Urinary bladder (tissue), 4 donors: ENCODE results near the gene LIN28A. TPM values are rescaled to one million over a fixed set of nuclear protein-coding genes. Genes with fewer than 3 reads are reported as not detected.
A peak's percentile ranks its signal among the peaks of the same experiment; 100 is the strongest.

ENCODE experiments used
- DNase-seq: peaks from one replicate; pipeline ENCODE4 v3.0.0-alpha.2; 2015; ENCODE audit errors: extremely low spot score
- H3K27ac ChIP-seq: one replicate; pipeline ENCODE4 v1.5.1; 2013; ENCODE audit warnings: low read depth, mild to moderate bottlenecking, moderate library complexity
- H3K36me3 ChIP-seq: one replicate; pipeline ENCODE4 v1.6.1; 2013; ENCODE audit warnings: mild to moderate bottlenecking, moderate library complexity; ENCODE audit not compliant: insufficient read depth
- H3K4me1 ChIP-seq: one replicate; pipeline ENCODE4 v1.6.1; 2013; ENCODE audit warnings: mild to moderate bottlenecking, moderate library complexity; ENCODE audit not compliant: insufficient read depth
- H3K4me3 ChIP-seq: one replicate; pipeline ENCODE4 v1.5.1; 2013; ENCODE audit warnings: low read depth, low read length
- WGBS: extraction: QIAGEN DNeasy Blood & Tissue Kit; methylation state at CpG from one replicate; pipeline ENCODE4 v1.1.7; 2013; 5-methylcytosine and 5-hydroxymethylcytosine counted together
- polyA plus RNA-seq: library from polyadenylated mRNA; stranded (reverse); fragments of 200-250 nt; gene quantifications from one replicate; pipeline ENCODE4 v1.2.3, GENCODE V29; 2013
- total RNA-seq: library from RNA; depleted of rRNA; stranded (reverse); fragments of >200 nt; gene quantifications from one replicate; pipeline ENCODE4 v1.2.3, GENCODE V29; 2014
- donor health status: healthy with polysubstance abuse.
- donor health status: healthy.

Gene LIN28A
- total and polyA plus RNA-seq, 2 donors, result not detected

DNA sequence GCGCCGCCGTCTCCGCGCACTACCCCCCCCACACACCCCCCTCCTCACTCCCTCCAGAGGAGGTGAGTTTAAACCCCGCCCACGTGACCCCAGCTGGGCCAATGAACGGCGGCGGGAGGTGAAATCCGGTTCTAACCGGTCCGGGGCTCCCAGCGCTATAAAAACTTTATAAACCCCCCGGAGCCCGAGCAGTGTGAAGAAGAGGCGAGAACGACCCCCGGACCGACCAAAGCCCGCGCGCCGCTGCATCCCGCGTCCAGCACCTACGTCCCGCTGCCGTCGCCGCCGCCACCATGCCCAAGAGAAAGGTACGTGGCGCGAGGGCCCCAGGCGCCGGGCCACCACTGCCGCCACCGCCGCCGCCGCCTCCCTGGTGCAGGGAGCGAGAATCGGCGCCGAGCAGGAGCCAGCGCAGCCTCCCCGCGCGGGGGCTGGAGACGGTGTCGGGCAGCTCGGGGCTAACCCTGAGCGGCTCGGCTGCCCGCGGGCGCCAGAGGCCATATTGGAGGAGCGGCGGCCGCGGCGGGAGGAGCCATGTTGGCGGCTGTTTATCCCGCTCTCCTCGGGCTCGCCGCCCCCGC is 61.8 kb downstream of the LIN28A start, which contains the start of gene HMGN2:
HMGN2 (plus strand) TSS at position 121 of the 581 bp plus-strand sequence; CDS start at position 294, 173 bp downstream.
- Histone ChIP-seq H3K36me3 (peaks cover 3% of the 10 kb centered on the region), H3K4me3 (peak within 1 kb of the TSS; percentile 86), H3K27ac (peak within 1 kb of the TSS; percentile 97), H3K4me1 (no peaks in the 10 kb centered on the region)
- peak; percentile 86 for DNase-seq
- 1% methylated on average over 69 of the region's 69 CpGs for WGBS

DNA sequence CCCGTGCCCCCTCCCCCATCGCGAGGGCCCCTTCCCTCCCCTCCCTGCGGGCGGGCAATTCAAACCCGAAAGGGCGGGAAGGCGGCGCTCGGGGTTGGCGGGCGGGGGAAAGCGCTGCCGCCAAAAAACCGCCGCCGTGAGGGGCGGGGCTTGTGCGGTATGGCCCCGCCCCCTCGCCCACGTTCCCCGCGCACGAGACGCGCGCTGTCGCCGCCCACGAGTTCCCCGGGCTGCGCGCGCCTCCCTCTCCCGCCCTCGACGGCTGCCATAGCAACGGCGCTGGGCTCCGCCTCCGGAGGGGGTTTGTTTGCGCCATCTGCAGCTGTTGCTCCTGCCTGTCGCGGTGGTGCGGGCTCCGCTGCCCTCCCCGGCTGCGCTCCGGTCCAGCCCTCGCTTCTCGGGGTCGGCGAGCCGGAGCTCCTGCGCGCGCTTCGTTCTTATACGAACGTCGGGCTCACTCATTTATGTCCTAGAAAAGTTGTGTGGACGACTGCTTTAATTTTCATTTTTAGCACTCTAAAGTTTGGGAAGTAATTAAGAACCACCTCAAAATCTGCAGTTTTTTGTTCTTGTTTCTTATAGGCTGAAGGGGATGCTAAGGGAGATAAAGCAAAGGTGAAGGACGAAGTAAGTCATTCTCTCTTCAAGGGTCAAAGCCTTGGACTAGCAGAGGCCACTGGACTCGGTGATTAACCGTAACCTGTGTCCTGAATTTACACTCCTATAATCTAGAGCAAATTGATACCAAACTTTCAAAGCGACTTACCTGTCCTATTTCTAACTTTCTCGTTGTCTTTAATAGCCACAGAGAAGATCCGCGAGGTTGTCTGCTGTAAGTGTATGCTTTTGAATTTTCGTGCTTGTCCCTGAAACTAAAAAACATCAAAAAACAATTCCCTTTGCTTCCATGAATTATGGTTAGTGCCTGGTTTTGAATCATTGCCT is 62.6 kb downstream of the LIN28A start:
- DNase-seq, result peak; percentile 76
- Histone ChIP-seq H3K27ac (peak overlapping the region; percentile 97), H3K4me1 (no peaks in the 10 kb centered on the region), H3K4me3 (peak overlapping the region; percentile 86), H3K36me3 (peaks cover 3% of the 10 kb centered on the region)
- 4% methylated on average over 71 of the region's 71 CpGs for WGBS

DNA sequence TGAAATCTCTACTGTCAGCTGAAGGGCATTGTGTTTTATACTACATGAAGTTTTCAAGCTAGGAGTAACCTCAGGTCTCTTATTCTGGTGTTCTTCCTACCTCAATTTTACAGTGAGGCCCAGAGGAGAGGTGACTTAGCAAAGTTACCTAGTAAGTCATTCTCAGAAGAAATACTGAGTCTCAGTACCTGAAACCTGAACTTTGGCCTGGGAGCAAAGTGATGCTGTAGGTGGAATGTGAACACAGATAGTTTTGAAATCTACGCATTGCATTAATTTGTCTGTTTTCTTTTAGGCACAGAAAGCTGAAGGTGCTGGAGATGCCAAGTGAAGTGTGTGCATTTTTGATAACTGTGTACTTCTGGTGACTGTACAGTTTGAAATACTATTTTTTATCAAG is 64.2 kb downstream of the LIN28A start:
- Histone ChIP-seq H3K4me3 (no peak overlapping the region), H3K4me1 (no peaks in the 10 kb centered on the region), H3K27ac (no peak overlapping the region), H3K36me3 (peaks cover 6% of the 10 kb centered on the region)
- no peak for DNase-seq
- WGBS, result 91% methylated on average over 1 of the region's 1 CpG

DNA sequence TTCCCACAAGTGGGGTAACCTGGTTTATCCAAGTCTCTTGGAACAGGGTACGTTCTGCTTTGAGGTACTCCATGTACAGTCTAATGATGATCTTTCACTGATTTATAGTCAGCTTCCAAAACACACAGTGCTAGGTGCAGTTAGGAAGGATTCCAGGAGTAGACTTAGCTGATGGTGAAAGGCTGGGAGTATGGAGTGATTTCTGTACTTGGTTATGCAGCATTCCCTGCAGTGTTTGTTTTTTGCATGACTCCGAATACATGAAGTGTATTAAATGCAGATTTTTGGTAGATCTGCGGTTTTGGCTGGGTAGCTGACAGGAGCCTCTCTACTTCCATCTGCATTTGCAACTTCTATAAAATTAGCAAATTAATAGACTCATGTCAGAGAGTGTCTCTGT is 65.4 kb downstream of the LIN28A start:
- H3K36me3 ChIP-seq, result peaks cover 6% of the 10 kb centered on the region
- no peak for DNase-seq

DNA sequence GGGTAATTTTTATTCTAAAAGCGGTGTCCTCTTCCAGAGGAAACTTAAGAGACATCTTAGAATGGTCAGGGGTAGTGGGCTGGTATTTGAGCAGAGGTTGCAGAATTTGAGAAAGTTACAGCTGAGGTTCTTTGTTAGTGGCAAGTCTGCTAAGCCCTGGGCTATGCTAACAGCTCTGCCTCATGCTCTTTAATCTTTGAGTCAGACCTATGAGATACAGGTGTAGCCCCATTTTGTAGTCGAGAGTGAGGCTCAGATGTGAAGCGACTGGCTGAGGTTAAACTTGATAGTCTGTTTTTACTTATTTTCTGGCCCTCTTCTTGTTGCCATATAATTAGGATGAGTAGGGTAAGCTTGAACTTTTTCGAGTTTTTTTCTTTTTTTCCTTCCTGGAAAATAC is 66.3 kb downstream of the LIN28A start:
- Histone ChIP-seq H3K27ac (no peak overlapping the region), H3K4me3 (no peak overlapping the region), H3K4me1 (no peaks in the 10 kb centered on the region), H3K36me3 (peaks cover 6% of the 10 kb centered on the region)
- no peak for DNase-seq
- WGBS, result 85% methylated on average over 4 of the region's 4 CpGs

More for the DNA sequence above, 65.4 kb downstream of the LIN28A start:
- no peak overlapping the region for H3K4me3 ChIP-seq
- no peak overlapping the region for H3K27ac ChIP-seq
- WGBS, result 75% methylated on average over 3 of the region's 3 CpGs
- no peaks in the 10 kb centered on the region for H3K4me1 ChIP-seq

DNA sequence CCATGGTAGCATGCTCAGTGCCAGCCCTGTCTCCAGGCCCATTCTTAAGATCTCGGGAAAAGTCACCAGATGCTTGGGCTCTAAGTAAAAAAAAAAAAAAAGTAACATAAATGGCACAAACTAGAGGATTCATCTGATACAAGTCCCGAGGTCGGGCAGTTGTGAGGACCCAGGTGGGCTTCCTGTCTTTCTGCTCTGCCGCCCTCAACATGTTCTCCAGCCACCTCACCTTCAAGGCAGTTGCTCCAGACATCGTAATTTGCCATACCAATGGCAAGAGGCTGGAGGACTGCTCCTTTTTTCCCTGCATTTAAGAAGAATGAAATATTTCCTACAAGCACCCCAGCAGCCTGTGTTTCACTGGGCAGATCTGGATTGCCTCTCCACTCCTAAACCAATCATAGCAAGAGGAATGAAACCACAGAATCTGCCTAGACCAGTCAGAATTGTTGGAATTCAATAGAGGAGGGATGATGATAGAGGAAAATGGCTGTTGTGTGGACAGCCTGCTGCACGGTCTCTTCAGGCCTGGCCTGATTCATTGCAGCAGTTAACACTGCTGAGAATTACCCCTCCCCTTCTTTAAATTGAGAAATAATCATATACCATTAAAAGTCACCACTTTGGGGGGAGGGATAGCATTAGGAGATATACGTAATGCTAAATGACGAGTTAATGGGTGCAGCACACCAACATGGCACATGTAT is 67.0 kb downstream of the LIN28A start:
- Histone ChIP-seq H3K4me3 (no peak overlapping the region), H3K4me1 (no peaks in the 10 kb centered on the region), H3K27ac (no peak overlapping the region), H3K36me3 (peaks cover 6% of the 10 kb centered on the region)
- no peak for DNase-seq
- 73% methylated on average over 8 of the region's 8 CpGs for WGBS

DNA sequence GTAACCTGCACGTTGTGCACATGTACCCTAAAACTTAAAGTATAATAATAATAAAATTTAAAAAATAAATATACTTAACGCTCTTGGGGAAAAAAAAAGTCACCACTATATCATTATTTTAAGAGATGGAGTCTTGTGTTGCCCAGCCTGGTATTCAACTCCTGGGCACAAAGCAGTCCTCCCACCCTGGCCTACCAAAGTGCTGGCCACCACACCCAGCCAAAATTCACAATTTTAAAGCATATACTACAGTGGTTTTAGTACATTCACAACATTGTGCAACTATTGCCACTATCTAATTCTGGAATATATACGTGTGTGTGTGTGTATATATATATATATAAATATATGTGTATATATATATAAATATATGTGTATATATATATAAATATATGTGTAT is 67.5 kb downstream of the LIN28A start:
- 69% methylated on average over 3 of the region's 3 CpGs for WGBS
- Histone ChIP-seq H3K4me3 (no peak overlapping the region), H3K36me3 (peaks cover 6% of the 10 kb centered on the region), H3K4me1 (no peaks in the 10 kb centered on the region), H3K27ac (no peak overlapping the region)
- no peak for DNase-seq

DNA sequence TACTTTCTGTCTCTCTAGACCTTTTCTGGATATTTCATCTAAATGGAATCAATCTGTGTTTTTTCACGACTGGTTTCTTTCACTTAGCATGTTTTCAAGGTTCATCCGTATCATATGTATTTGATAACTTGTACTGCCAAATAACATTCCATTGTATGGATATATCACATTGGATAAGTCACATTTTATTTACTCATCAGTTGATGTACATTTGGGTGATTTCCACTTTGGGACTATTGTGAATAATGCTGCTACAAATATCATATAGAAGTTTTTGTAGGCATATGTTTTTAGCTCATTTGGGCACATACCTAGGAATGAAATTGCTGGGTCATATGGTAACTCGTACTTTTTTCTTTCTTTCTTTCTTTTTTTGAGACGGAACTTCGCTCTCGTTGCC is 68.4 kb downstream of the LIN28A start:
- 95% methylated on average over 6 of the region's 6 CpGs for WGBS
- H3K4me3 ChIP-seq, result no peak overlapping the region
- H3K36me3 ChIP-seq, result peaks cover 6% of the 10 kb centered on the region
- DNase-seq, result no peak
- H3K4me1 ChIP-seq, result no peaks in the 10 kb centered on the region
- H3K27ac ChIP-seq, result no peak overlapping the region

Other genes with a start within 250 kb of the LIN28A start
- gene C1orf232, start 241.9 kb upstream of the LIN28A start, total RNA-seq, result not detected
- gene C1orf232, start 241.9 kb upstream of the LIN28A start, polyA plus RNA-seq, result not detected
- gene ZNF593, start 240.9 kb upstream of the LIN28A start, total RNA-seq, result 6.8 TPM
- 60.4 TPM for gene ZNF593, start 240.9 kb upstream of the LIN28A start, polyA plus RNA-seq
- gene ZNF593OS, start 239.0 kb upstream of the LIN28A start, total RNA-seq, result not detected
- gene ZNF593OS, start 239.0 kb upstream of the LIN28A start, polyA plus RNA-seq, result 0.18 TPM
- 5.3 TPM for gene CNKSR1, start 233.3 kb upstream of the LIN28A start, total RNA-seq
- 4.2 TPM for gene CNKSR1, start 233.3 kb upstream of the LIN28A start, polyA plus RNA-seq
- gene CATSPER4, start 220.2 kb upstream of the LIN28A start, total RNA-seq, result not detected
- gene CATSPER4, start 220.2 kb upstream of the LIN28A start, polyA plus RNA-seq, result not detected
- gene CEP85, start 176.6 kb upstream of the LIN28A start, total RNA-seq, result 13.5 TPM
- 4.3 TPM for gene CEP85, start 176.6 kb upstream of the LIN28A start, polyA plus RNA-seq
- gene SH3BGRL3, start 130.7 kb upstream of the LIN28A start, total RNA-seq, result 12.3 TPM
- 123 TPM for gene SH3BGRL3, start 130.7 kb upstream of the LIN28A start, polyA plus RNA-seq
- gene UBXN11, start 104.2 kb upstream of the LIN28A start, total RNA-seq, result 3.5 TPM
- gene UBXN11, start 104.2 kb upstream of the LIN28A start, polyA plus RNA-seq, result 12.2 TPM
- 3.3 TPM for gene CD52, start 92.9 kb upstream of the LIN28A start, total RNA-seq
- 17.0 TPM for gene CD52, start 92.9 kb upstream of the LIN28A start, polyA plus RNA-seq
- gene CRYBG2, start 56.7 kb upstream of the LIN28A start, total RNA-seq, result 1.5 TPM
- gene CRYBG2, start 56.7 kb upstream of the LIN28A start, polyA plus RNA-seq, result 3.3 TPM
- gene ZNF683, start 38.1 kb upstream of the LIN28A start, total RNA-seq, result not detected
- gene ZNF683, start 38.1 kb upstream of the LIN28A start, polyA plus RNA-seq, result 0.19 TPM
- 30.0 TPM for gene DHDDS, start 21.5 kb downstream of the LIN28A start, total RNA-seq
- 25.4 TPM for gene DHDDS, start 21.5 kb downstream of the LIN28A start, polyA plus RNA-seq
- gene HMGN2, start 61.6 kb downstream of the LIN28A start, total RNA-seq, result 557 TPM
- 519 TPM for gene HMGN2, start 61.6 kb downstream of the LIN28A start, polyA plus RNA-seq
- gene RPS6KA1, start 118.9 kb downstream of the LIN28A start, total RNA-seq, result 8.9 TPM
- 7.7 TPM for gene RPS6KA1, start 118.9 kb downstream of the LIN28A start, polyA plus RNA-seq